ENCODE results near the gene EOGT. TPM values are rescaled to one million over a fixed set of nuclear protein-coding genes. Genes with fewer than 3 reads are reported as not detected.

Gene EOGT
- total RNA-seq, 1 experiment from 2014 or later = 4.6 TPM

GRCh38 chr3:68935778-68936177 is 77.7 kb downstream of the EOGT start:
- peaks cover 23% of the 10 kb centered on the region for H3K27me3 ChIP-seq (replicated peaks; ENCODE audit: insufficient read depth, low read depth, low read length, poor library complexity)
- ChIA-PET CTCF (no interaction called here), POLR2A (ENCODE audit: low non-redundant PET) (no interaction called here)
- intact Hi-C loops (cut with micrococcal nuclease; ENCODE audit: unreplicated experiment) = no loop called here
- no peak overlapping the region for H3K27ac ChIP-seq (ENCODE audit: low read depth, low read length, poor library complexity, severe bottlenecking)
- H3K36me3 ChIP-seq (ENCODE audit: insufficient read depth, low read length, poor library complexity, severe bottlenecking) = no peaks in the 10 kb centered on the region
- H3K9me3 ChIP-seq (ENCODE audit: low read depth, low read length, poor library complexity, severe bottlenecking) = no peaks in the 10 kb centered on the region
- H3K4me3 ChIP-seq (ENCODE audit: low read depth, low read length, poor library complexity, severe bottlenecking) = no peak overlapping the region
- no peak for DNase-seq (ENCODE audit: low spot score)
- no TSS peak for BruUV-seq (replicated peaks)
- H3K4me1 ChIP-seq (ENCODE audit: insufficient read depth, low read length, poor library complexity, severe bottlenecking) = no peaks in the 10 kb centered on the region
- TF ChIP-seq CTCF (conservative IDR thresholded peaks at IDR 0.05; ENCODE audit: low read depth, low read length) (no peak), EZH2 (IDR thresholded peaks at IDR 0.05; ENCODE audit: borderline replicate concordance, low read depth, low read length, poor library complexity, severe bottlenecking) (no peak)

GRCh38 chr3:68931406-68932149 is 81.9 kb downstream of the EOGT start:
- Histone ChIP-seq H3K4me3 (ENCODE audit: low read depth, low read length, poor library complexity, severe bottlenecking) (no peak overlapping the region), H3K4me1 (ENCODE audit: insufficient read depth, low read length, poor library complexity, severe bottlenecking) (no peaks in the 10 kb centered on the region), H3K36me3 (ENCODE audit: insufficient read depth, low read length, poor library complexity, severe bottlenecking) (no peaks in the 10 kb centered on the region), H3K27me3 (replicated peaks; ENCODE audit: insufficient read depth, low read depth, low read length, poor library complexity) (peaks cover 26% of the 10 kb centered on the region), H3K9me3 (ENCODE audit: low read depth, low read length, poor library complexity, severe bottlenecking) (no peaks in the 10 kb centered on the region), H3K27ac (ENCODE audit: low read depth, low read length, poor library complexity, severe bottlenecking) (no peak overlapping the region)
- no TSS peak for BruUV-seq (replicated peaks)
- ChIA-PET POLR2A (ENCODE audit: low non-redundant PET) (no interaction called here), CTCF (no interaction called here)
- DNase-seq (ENCODE audit: low spot score) = no peak
- intact Hi-C loops (cut with micrococcal nuclease; ENCODE audit: unreplicated experiment) = no loop called here
- TF ChIP-seq EZH2 (IDR thresholded peaks at IDR 0.05; ENCODE audit: borderline replicate concordance, low read depth, low read length, poor library complexity, severe bottlenecking) (no peak), CTCF (conservative IDR thresholded peaks at IDR 0.05; ENCODE audit: low read depth, low read length) (no peak)

Small RNAs within 50 kb of the gene (microRNA-seq; reads per million reads assigned to microRNA genes)
- gene MIR3136 = 6.2 reads per million, percentile 20 among the genes with 10 or more reads in this experiment

Other genes with a start within 250 kb of the EOGT start
- gene TAFA4, start 81.1 kb downstream of the EOGT start, total RNA-seq (2021) = not detected in 2 replicates
- 12.4 and 14.2 TPM in 2 replicates for gene TMF1, start 38.6 kb upstream of the EOGT start, total RNA-seq (2021)
- gene UBA3, start 66.7 kb upstream of the EOGT start, total RNA-seq (2021) = 40.5 and 55.0 TPM in 2 replicates
- gene ARL6IP5, start 71.3 kb upstream of the EOGT start, total RNA-seq (2021) = 23.9 and 28.2 TPM in 2 replicates
- gene LMOD3, start 108.9 kb upstream of the EOGT start, total RNA-seq (2021) = not detected in 2 replicates